ENCODE measurements around the gene ICAM2.

DNA sequence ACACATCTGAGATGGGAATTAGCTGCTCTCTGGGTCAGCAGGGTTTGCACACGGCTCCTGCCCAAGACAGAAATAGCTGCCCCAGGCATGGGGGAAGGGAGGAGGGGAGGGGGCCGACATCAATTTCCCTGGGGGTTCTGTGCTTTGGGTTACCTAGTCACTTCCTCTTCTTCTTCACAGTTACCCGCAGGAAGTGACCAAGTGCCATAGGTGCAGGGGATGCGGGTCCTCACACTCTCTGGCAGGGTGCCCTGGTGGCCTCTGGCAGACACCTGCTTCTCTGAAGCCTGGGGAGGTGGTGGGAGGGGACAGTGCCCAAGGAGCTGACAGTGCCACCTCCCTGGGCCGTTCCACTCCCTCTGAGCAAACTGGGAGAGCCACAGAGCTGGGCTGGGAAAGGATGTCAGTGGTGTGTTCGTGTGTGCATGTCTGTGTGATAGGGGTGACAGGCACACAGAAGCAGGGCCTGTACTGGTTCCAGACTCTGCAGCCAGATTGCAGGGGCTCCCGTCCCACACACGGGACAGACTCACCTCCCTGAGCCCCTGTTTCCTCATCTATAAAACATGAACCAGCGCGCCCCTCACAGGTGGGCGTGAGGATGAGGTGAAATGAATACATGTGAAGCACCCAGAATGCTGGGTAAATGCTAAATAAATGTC is 65.9 kb downstream of the ICAM2 start:
- TF ChIP-seq, protein P1, sequence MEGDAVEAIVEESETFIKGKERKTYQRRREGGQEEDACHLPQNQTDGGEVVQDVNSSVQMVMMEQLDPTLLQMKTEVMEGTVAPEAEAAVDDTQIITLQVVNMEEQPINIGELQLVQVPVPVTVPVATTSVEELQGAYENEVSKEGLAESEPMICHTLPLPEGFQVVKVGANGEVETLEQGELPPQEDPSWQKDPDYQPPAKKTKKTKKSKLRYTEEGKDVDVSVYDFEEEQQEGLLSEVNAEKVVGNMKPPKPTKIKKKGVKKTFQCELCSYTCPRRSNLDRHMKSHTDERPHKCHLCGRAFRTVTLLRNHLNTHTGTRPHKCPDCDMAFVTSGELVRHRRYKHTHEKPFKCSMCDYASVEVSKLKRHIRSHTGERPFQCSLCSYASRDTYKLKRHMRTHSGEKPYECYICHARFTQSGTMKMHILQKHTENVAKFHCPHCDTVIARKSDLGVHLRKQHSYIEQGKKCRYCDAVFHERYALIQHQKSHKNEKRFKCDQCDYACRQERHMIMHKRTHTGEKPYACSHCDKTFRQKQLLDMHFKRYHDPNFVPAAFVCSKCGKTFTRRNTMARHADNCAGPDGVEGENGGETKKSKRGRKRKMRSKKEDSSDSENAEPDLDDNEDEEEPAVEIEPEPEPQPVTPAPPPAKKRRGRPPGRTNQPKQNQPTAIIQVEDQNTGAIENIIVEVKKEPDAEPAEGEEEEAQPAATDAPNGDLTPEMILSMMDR (IDR thresholded peaks at IDR 0.05), result no peak
- no peak for TF ChIP-seq POLR2A (IDR thresholded peaks at IDR 0.05)

Data from Peyer's patch (tissue), 4 donors.